Measurements from ENCODE around the gene CCDC28B.

The CCDC28B gene

DNA sequence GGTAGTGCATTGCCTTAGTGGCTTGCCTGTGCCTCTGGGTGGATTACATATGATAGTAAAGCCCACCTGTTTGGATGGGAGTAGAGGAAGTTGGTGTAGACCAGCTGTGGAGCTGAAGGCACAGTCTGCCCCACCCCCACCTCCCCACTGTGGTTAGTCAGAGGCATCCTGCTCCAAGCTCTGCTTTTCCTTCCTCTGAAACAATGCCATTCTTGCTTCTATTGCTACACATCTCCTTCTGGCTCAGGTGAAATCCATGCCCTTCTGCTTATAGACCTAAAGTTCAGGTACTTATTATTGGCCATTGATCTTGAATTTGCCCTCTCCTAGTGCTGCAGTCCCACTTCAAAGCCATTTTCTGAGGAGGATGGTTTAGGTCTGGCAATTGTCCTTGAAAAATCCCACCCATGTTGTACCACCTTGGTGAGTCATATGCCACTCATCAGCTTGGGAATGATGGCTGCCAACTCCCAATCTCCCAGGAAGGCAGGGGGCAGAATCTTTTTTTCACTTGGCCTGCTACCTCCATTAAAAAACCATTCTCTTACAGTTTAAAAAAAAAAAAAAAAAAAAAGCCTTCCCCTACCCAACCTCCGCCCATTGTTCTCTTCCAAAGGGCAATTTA lies 27.7 kb upstream of the CCDC28B start:
- TF ChIP-seq, protein P1, sequence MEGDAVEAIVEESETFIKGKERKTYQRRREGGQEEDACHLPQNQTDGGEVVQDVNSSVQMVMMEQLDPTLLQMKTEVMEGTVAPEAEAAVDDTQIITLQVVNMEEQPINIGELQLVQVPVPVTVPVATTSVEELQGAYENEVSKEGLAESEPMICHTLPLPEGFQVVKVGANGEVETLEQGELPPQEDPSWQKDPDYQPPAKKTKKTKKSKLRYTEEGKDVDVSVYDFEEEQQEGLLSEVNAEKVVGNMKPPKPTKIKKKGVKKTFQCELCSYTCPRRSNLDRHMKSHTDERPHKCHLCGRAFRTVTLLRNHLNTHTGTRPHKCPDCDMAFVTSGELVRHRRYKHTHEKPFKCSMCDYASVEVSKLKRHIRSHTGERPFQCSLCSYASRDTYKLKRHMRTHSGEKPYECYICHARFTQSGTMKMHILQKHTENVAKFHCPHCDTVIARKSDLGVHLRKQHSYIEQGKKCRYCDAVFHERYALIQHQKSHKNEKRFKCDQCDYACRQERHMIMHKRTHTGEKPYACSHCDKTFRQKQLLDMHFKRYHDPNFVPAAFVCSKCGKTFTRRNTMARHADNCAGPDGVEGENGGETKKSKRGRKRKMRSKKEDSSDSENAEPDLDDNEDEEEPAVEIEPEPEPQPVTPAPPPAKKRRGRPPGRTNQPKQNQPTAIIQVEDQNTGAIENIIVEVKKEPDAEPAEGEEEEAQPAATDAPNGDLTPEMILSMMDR (IDR thresholded peaks at IDR 0.05; ENCODE audit: insufficient read depth, missing control alignments) = no peak
- FAIRE-seq (no peak), DNase-seq (ENCODE audit: insufficient read length, low spot score) (no peak)

DNA sequence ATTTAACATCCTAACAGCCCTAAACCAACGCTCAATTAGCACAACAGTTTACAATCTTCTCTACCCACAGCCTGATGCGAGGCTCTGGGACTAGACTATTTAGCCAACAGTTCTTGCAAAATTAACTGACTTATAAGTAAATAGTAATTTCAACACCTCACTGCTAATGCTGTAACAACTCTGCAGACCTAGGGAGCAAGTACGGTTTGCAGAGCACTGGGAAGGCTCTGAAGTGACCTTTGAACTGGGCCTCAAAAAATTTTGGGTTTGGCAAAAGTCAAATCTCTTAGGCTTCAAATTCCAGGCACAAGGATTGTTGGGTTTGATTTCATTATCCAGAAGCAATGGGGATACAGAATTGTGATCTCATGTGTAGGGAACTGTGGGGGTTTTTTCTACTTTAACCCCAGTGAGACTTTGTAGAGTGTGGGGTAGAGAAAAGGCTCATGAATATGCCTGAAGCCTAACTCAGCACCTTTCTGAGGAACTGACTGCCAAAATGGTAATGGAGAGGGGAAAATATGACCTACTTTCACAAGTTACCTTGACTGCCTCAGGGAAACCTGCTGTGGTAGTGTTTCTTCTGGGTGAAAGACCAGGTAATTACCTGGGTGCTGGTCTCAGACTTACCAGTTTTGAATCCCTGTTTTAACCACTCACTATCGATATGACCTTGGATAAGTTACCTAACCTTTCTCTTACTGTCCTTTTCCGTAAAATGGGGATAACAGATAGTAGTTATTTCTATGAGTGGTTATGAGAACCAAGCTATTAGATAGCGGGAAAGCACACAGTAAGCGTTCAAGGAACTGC lies 21.8 kb upstream of the CCDC28B start:
- TF ChIP-seq, protein P1 (IDR thresholded peaks at IDR 0.05; ENCODE audit: insufficient read depth, missing control alignments) = no peak
- FAIRE-seq (no peak), DNase-seq (ENCODE audit: insufficient read length, low spot score) (no peak)

DNA sequence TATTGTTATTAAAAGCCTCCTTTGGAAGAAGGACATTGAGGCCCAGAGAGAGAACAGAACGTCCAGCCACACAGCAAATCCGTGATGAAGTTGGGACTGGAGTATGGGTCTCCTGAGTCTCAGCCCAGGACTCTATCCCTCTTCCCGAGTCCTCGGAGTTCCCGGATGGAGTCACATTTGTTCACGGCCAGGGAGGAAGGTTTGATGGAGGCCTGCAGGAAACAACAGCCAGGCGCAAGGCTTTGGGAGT lies 21.3 kb upstream of the CCDC28B start:
- DNase-seq (ENCODE audit: insufficient read length, low spot score) (no peak), FAIRE-seq (no peak)
- TF ChIP-seq, protein P1 (IDR thresholded peaks at IDR 0.05; ENCODE audit: insufficient read depth, missing control alignments) = no peak

DNA sequence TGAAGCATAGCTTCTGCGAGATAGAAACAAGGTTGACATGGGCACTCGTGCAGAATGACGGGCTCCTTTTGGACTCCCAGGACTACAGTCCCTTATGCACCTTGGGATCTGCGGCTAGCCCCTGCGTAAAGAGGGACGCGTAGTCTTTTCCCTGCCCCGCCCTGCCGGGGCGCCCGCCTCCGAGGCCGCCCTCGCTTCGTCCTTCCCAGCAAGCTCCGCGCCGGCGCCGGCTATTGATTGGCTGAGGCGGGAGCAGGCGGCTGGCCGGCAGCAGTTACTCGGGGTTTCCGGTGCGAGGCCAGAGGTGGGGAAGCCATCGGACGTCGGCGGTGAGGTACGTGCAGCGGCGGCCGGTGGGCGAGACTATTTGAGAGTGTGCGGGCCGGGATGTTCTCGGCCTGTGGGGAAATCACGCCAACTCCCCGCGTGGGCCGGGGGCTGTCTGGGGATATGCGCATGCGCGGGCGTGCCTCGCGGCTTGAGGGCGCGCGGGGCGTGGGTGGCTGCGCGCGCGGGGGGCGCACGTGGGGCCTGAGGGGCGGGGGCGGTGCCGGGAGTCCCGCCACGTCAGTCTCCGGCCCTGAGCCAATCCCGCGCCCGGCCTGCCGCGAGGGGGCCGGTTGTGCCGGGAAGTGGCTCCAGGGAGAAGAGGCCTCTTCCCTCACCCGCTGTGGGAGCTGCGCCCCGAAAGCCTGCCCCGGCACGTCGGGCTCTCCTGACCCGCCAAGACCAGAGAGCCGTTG lies 20.8 kb upstream of the CCDC28B start, which contains the start of gene TXLNA:
Gene TXLNA (plus strand): TSS at position 233 of the 743 bp plus-strand sequence. CDS start 671 bp downstream, outside the sequence.
- FAIRE-seq (no peak), DNase-seq (ENCODE audit: insufficient read length, low spot score) (peak; percentile 87)
- TF ChIP-seq, protein P1 (IDR thresholded peaks at IDR 0.05; ENCODE audit: insufficient read depth, missing control alignments) = no peak

DNA sequence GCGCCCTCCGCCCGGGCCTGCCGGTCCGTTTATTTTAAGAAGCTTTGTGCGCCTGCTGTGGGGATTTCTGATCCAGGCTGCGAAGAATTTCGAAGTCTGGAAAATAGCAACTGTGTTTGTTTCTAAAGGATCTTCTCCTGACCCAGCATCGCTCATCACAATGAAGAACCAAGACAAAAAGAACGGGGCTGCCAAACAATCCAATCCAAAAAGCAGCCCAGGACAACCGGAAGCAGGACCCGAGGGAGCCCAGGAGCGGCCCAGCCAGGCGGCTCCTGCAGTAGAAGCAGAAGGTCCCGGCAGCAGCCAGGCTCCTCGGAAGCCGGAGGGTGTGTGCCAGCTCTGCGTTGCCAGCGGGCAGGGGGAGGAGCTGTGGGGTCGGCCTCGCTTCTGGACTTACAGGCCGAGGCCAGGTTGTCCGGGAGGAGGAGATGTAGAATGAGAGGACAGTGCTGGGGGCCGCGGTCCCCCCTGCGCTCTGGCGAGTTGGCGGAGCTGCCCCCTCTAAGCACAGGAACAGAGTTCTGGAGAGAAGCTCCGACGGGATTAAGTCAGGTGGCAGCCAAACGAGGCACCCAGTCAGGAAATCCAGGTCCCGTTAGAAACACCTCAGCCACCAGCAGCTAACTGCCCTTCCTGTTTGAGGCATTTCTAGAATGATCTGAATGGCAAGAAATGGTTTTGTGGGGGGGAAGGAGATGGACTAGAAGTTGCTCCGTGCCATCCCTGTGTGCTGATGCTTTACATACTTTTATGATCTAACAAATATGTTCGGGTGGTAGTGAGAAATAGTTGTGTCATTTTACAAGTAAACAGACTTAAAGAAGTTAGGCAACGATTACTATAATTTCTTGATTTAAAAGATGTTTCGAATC lies 20.0 kb upstream of the CCDC28B start:
- DNase-seq (ENCODE audit: insufficient read length, low spot score) (no peak), FAIRE-seq (no peak)
- TF ChIP-seq, protein P1 (IDR thresholded peaks at IDR 0.05; ENCODE audit: insufficient read depth, missing control alignments) = no peak

DNA sequence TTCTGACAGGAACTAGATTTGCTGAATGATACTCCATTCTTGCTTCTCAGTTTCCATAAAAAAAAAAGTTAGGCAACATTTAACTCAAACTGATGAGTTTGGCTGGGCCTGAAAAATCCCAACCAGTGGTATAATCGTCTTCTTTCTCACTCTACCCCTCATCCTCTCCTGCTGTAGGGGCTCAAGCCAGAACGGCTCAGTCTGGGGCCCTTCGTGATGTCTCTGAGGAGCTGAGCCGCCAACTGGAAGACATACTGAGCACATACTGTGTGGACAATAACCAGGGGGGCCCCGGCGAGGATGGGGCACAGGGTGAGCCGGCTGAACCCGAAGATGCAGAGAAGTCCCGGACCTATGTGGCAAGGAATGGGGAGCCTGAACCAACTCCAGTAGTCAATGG lies 19.3 kb upstream of the CCDC28B start:
- DNase-seq (ENCODE audit: insufficient read length, low spot score) (no peak), FAIRE-seq (no peak)
- TF ChIP-seq, protein P1 (IDR thresholded peaks at IDR 0.05; ENCODE audit: insufficient read depth, missing control alignments) = no peak

All from D721Med (cell line).